PC-3 (cell line): ENCODE measurements around the gene ABCD3. TPM values are rescaled to one million over a fixed set of nuclear protein-coding genes. Genes with fewer than 3 reads are reported as not detected.

ENCODE experiments used
- ATAC-seq: fragments of 200-7000 bp; cut with Tn5 transposase; 2 replicates; pipeline ENCODE4 v1.9.1; 2020; ENCODE audit warnings: mild to moderate bottlenecking, moderate library complexity
- BruUV-seq: library from RNA; stranded (reverse); fragments of 400-500 nt; replicated peaks from 2 replicates; lab custom pipeline; 2021; lab: Mats Ljungman, UMichigan
- CTCF ChIA-PET: fragments of 300-600 bp; sonication (Branson Sonifier 250); formaldehyde crosslinking; loops from one replicate; lab custom pipeline; 2022; ENCODE audit warnings: antibody characterized with exemption; lab: Charles Lee
- POLR2A ChIA-PET: fragments of 300-600 bp; sonication (Branson Sonifier 250); formaldehyde crosslinking; loops from one replicate; lab custom pipeline; 2022; ENCODE audit warnings: antibody characterized with exemption; ENCODE audit not compliant: unreplicated experiment; lab: Charles Lee
- DNase-seq: peaks from one replicate; pipeline ENCODE4 v3.0.0-alpha.2; 2015
- H2AFZ ChIP-seq: fragments of 300-600 bp; sonication (generic); 2 replicates; pipeline ENCODE4 v1.6.0; 2016; ENCODE audit warnings: antibody characterized with exemption, low read length
- H3F3A ChIP-seq: fragments of 300-600 bp; sonication (generic); one replicate; pipeline ENCODE4 v1.6.0; 2017; ENCODE audit warnings: antibody characterized with exemption, low read length, control low read depth, mild to moderate bottlenecking; ENCODE audit not compliant: unreplicated experiment
- H3K27ac ChIP-seq: fragments of 300-600 bp; sonication (generic); 2 replicates; pipeline ENCODE4 v1.5.1; 2016; ENCODE audit warnings: mild to moderate bottlenecking, low read length
- H3K27me3 ChIP-seq: fragments of 300-600 bp; sonication (generic); 2 replicates; pipeline ENCODE4 v1.6.1; 2016; ENCODE audit warnings: low read length, mixed read lengths
- H3K36me3 ChIP-seq: fragments of 300-600 bp; sonication (generic); 2 replicates; pipeline ENCODE4 v1.6.1; 2016; ENCODE audit warnings: low read depth, mixed run types, low read length, mixed read lengths
- H3K4me1 ChIP-seq: fragments of 300-600 bp; sonication (generic); 2 replicates; pipeline ENCODE4 v1.5.1; 2016; ENCODE audit warnings: low read length; ENCODE audit not compliant: insufficient read depth
- H3K4me2 ChIP-seq: fragments of 300-600 bp; sonication (generic); 2 replicates; pipeline ENCODE4 v1.6.0; 2016; ENCODE audit warnings: low read length
- H3K4me3 ChIP-seq: fragments of 300-600 bp; sonication (generic); 2 replicates; pipeline ENCODE4 v1.5.1; 2016; ENCODE audit warnings: mild to moderate bottlenecking, low read length, mixed read lengths
- H3K79me2 ChIP-seq: fragments of 300-600 bp; sonication (generic); 2 replicates; pipeline ENCODE4 v1.6.1; 2017; ENCODE audit warnings: low read length, mixed read lengths
- H3K9ac ChIP-seq: fragments of 300-600 bp; sonication (generic); 2 replicates; pipeline ENCODE4 v1.6.0; 2016; ENCODE audit warnings: mild to moderate bottlenecking, low read length
- H3K9me2 ChIP-seq: fragments of 300-600 bp; sonication (generic); replicated peaks from 2 replicates; pipeline ENCODE4 v1.6.1; 2016; ENCODE audit warnings: mixed run types, low read length, mixed read lengths
- H3K9me3 ChIP-seq: fragments of 300-600 bp; sonication (generic); 2 replicates; pipeline ENCODE4 v1.6.1; 2016; ENCODE audit warnings: low read length, mixed read lengths
- H4K20me1 ChIP-seq: fragments of 300-600 bp; sonication (generic); 2 replicates; pipeline ENCODE4 v1.6.1; 2016; ENCODE audit warnings: low read length, mixed read lengths
- CTCF ChIP-seq: fragments of 300-600 bp; sonication (generic); conservative IDR thresholded peaks from 2 replicates; pipeline ENCODE4 v1.5.1; 2017; ENCODE audit warnings: antibody characterized with exemption, low read depth, mild to moderate bottlenecking, low read length
- EZH2 ChIP-seq: fragments of 300-600 bp; sonication (generic); IDR thresholded peaks from one replicate; pipeline ENCODE4 v1.6.1; 2017; ENCODE audit warnings: antibody characterized with exemption, mild to moderate bottlenecking, low read length; ENCODE audit not compliant: unreplicated experiment
- EZH2phosphoT487 ChIP-seq: fragments of 300-600 bp; sonication (generic); IDR thresholded peaks from 2 replicates; pipeline ENCODE4 v1.6.1; 2018; ENCODE audit warnings: mild to moderate bottlenecking, antibody characterized with exemption, low read length, borderline replicate concordance
- intact Hi-C: fragments of 100-400 bp; cut with micrococcal nuclease; formaldehyde crosslinking; loops from 2 replicates; pipeline ENCODE4 v1.9.0; 2023
- total RNA-seq: library from RNA; depleted of rRNA; stranded (reverse); fragments of >200 nt; gene quantifications from 2 replicates; pipeline ENCODE4 v1.2.3, GENCODE V29; 2014

Gene ABCD3
- total RNA-seq, 1 experiment from 2014 or later, result 36.3 TPM

- Histone ChIP-seq H3K4me3 (no peak overlapping the region), H3F3A (no peaks in the 10 kb centered on the region), H4K20me1 (no peaks in the 10 kb centered on the region), H3K79me2 (peaks cover 10% of the 10 kb centered on the region), H2AFZ (no peak overlapping the region), H3K9ac (no peak overlapping the region), H3K27ac (no peak overlapping the region), H3K27me3 (no peaks in the 10 kb centered on the region), H3K9me3 (no peaks in the 10 kb centered on the region), H3K4me2 (no peak overlapping the region), H3K4me1 (peaks cover 40% of the 10 kb centered on the region), H3K36me3 (peaks cover 8% of the 10 kb centered on the region; the same call in 1 of the 2 replicates), H3K9me2 (no peaks in the 10 kb centered on the region)
- no TSS peak for BruUV-seq
- POLR2A ChIA-PET, result no interaction called here
- intact Hi-C loops, result loop anchor here (10.0 kb wide), 1 partner anchor 508 kb away; no protein-coding TSS in a partner anchor
- DNase-seq, result no peak
- CTCF ChIA-PET, result no interaction called here
- TF ChIP-seq CTCF (no peak), EZH2 (no peak), EZH2phosphoT487 (no peak)
- ATAC-seq, result no peak
Observed at GRCh38 chr1:94537254-94537653, 119.1 kb downstream of the ABCD3 start.

GRCh38 chr1:94538243-94538827, 120.1 kb downstream of the ABCD3 start:
- Histone ChIP-seq H3K9me3 (no peaks in the 10 kb centered on the region), H3F3A (no peaks in the 10 kb centered on the region), H3K36me3 (peaks cover 8% of the 10 kb centered on the region; the same call in 1 of the 2 replicates), H3K79me2 (peaks cover 10% of the 10 kb centered on the region), H3K4me2 (peak overlapping the region; percentile 78; the same call in 1 of the 2 replicates), H3K9ac (no peak overlapping the region), H3K9me2 (no peaks in the 10 kb centered on the region), H3K4me1 (peaks cover 48% of the 10 kb centered on the region), H3K4me3 (no peak overlapping the region), H4K20me1 (no peaks in the 10 kb centered on the region), H2AFZ (no peak overlapping the region), H3K27me3 (no peaks in the 10 kb centered on the region), H3K27ac (no peak overlapping the region)
- intact Hi-C loops, result loop anchor here (10.0 kb wide), 1 partner anchor 506 kb away; no protein-coding TSS in a partner anchor
- BruUV-seq, result no TSS peak
- CTCF ChIA-PET, result no interaction called here
- no peak for TF ChIP-seq EZH2
- TF ChIP-seq CTCF, result no peak
- TF ChIP-seq EZH2phosphoT487, result no peak
- DNase-seq (no peak), ATAC-seq (no peak)
- POLR2A ChIA-PET, result no interaction called here

- H3K4me2 ChIP-seq, result peak overlapping the region; percentile 78
- H3K9me3 ChIP-seq, result no peaks in the 10 kb centered on the region
- 0 out of 2 replicates have a peak overlapping the region, but pooled peaks have one; percentile 0 for H3K27ac ChIP-seq
- CTCF ChIA-PET, result no interaction called here
- H3K9me2 ChIP-seq, result no peaks in the 10 kb centered on the region
- BruUV-seq, result no TSS peak
- TF ChIP-seq EZH2 (no peak), EZH2phosphoT487 (no peak), CTCF (0 out of 2 replicates have a peak, but pooled peaks have one; percentile 18)
- ATAC-seq, result peak; percentile 37
- H3K4me1 ChIP-seq, result peaks cover 54% of the 10 kb centered on the region
- no peaks in the 10 kb centered on the region for H3K27me3 ChIP-seq
- H3F3A ChIP-seq, result no peaks in the 10 kb centered on the region
- peaks cover 10% of the 10 kb centered on the region for H3K79me2 ChIP-seq
- DNase-seq, result peak; percentile 86
- H2AFZ ChIP-seq, result no peak overlapping the region
- no peaks in the 10 kb centered on the region for H4K20me1 ChIP-seq
- intact Hi-C loops, result loop anchor here (10.0 kb wide), 1 partner anchor 505 kb away; no protein-coding TSS in a partner anchor
- no peak overlapping the region for H3K9ac ChIP-seq
- H3K4me3 ChIP-seq, result peak overlapping the region; percentile 78
- POLR2A ChIA-PET, result interaction anchor here (0.7 kb wide), 1 partner anchor 303 kb away, joined by 5 read pairs; no protein-coding TSS in a partner anchor
- H3K36me3 ChIP-seq, result peaks cover 4% of the 10 kb centered on the region; the same call in 1 of the 2 replicates
Observed at GRCh38 chr1:94539496-94539895, 121.3 kb downstream of the ABCD3 start.
